Liver (tissue), 9 donors: ENCODE results near the gene CASQ1. TPM values are rescaled to one million over a fixed set of nuclear protein-coding genes. Genes with fewer than 3 reads are reported as not detected.

ENCODE experiments used
- DNase-seq: peaks from one replicate; pipeline ENCODE4 v3.0.0-alpha.2; 2017; ENCODE audit warnings: low spot score
- H3K27ac ChIP-seq, 2 donors: one replicate each; pipeline ENCODE4 v1.7.0; 2013; ENCODE audit warnings: inconsistent platforms in 2 of 2, low read length in 2 of 2, control low read depth in 1 of 2, low read depth in 1 of 2, mild to moderate bottlenecking in 1 of 2
- H3K27me3 ChIP-seq, 4 donors: one replicate each; pipeline versions ENCODE4 v1.6.1 to v1.7.0; 2013; ENCODE audit warnings: low read length in 3 of 4, inconsistent platforms in 1 of 4, mild to moderate bottlenecking in 1 of 4, moderate library complexity in 1 of 4; ENCODE audit not compliant: control insufficient read depth in 4 of 4, insufficient read depth in 4 of 4
- H3K36me3 ChIP-seq, 4 donors: one replicate each; pipeline versions ENCODE4 v1.6.1 to v1.7.0; 2013; ENCODE audit warnings: low read length in 3 of 4, mild to moderate bottlenecking in 3 of 4, low read depth in 1 of 4, moderate library complexity in 1 of 4; ENCODE audit not compliant: control insufficient read depth in 4 of 4, insufficient read depth in 3 of 4
- H3K4me1 ChIP-seq, 4 donors: one replicate each; pipeline versions ENCODE4 v1.6.1 to v1.7.0; 2013; ENCODE audit warnings: low read length in 3 of 4, mild to moderate bottlenecking in 3 of 4, moderate library complexity in 1 of 4; ENCODE audit not compliant: control insufficient read depth in 4 of 4, insufficient read depth in 4 of 4
- H3K4me3 ChIP-seq, 3 donors: one replicate each; pipeline versions ENCODE4 v1.6.1 to v1.7.0; 2013; ENCODE audit warnings: low read length in 3 of 3, control low read depth in 1 of 3, low read depth in 1 of 3, mild to moderate bottlenecking in 1 of 3
- H3K9ac ChIP-seq, 2 donors: one replicate each; pipeline ENCODE4 v1.7.0; 2013; ENCODE audit warnings: low read length in 2 of 2, mild to moderate bottlenecking in 2 of 2, moderate library complexity in 2 of 2, control low read depth in 1 of 2, low read depth in 1 of 2
- H3K9me3 ChIP-seq, 4 donors: one replicate each; pipeline versions ENCODE4 v1.6.1 to v1.7.0; 2013; ENCODE audit warnings: low read length in 3 of 4; ENCODE audit not compliant: control insufficient read depth in 4 of 4
- EGR1 ChIP-seq, 2 donors: IDR thresholded peaks; 2 replicates each; pipeline ENCODE4 v1.6.1; 2016 to 2018; ENCODE audit warnings: antibody characterized with exemption in 2 of 2, low read depth in 2 of 2
- FOXA1 ChIP-seq: IDR thresholded peaks from 2 replicates; pipeline ENCODE4 v1.6.1; 2016; ENCODE audit warnings: antibody characterized with exemption
- FOXA2 ChIP-seq: IDR thresholded peaks from 2 replicates; pipeline ENCODE4 v1.6.1; 2016; ENCODE audit warnings: antibody characterized with exemption
- GABPA ChIP-seq, 2 donors: IDR thresholded peaks in 1 of 2; conservative IDR thresholded peaks in 1 of 2; 2 replicates each; pipeline ENCODE4 v1.6.1; 2016; ENCODE audit warnings: antibody characterized with exemption in 2 of 2, mild to moderate bottlenecking in 1 of 2, moderate library complexity in 1 of 2
- HNF4A ChIP-seq, 2 donors: conservative IDR thresholded peaks; 2 replicates each; pipeline ENCODE4 v1.6.1; 2016; ENCODE audit warnings: antibody characterized with exemption in 2 of 2, mild to moderate bottlenecking in 2 of 2
- HNF4G ChIP-seq: IDR thresholded peaks from 2 replicates; pipeline ENCODE4 v1.6.1; 2016; ENCODE audit warnings: antibody characterized with exemption
- JUND ChIP-seq, 2 donors: IDR thresholded peaks; 2 replicates each; pipeline ENCODE4 v1.6.1; 2016; ENCODE audit warnings: antibody characterized with exemption in 2 of 2
- RAD21 ChIP-seq, 2 donors: IDR thresholded peaks; 2 replicates each; pipeline ENCODE4 v1.6.1; 2016; ENCODE audit warnings: antibody characterized with exemption in 2 of 2, mild to moderate bottlenecking in 2 of 2
- RXRA ChIP-seq, 2 donors: IDR thresholded peaks; 2 replicates each; pipeline ENCODE4 v1.6.1; 2017 to 2018; ENCODE audit warnings: antibody characterized with exemption in 2 of 2, mild to moderate bottlenecking in 1 of 2
- SP1 ChIP-seq: IDR thresholded peaks from 2 replicates; pipeline ENCODE4 v1.6.1; 2018; ENCODE audit warnings: antibody characterized with exemption, mild to moderate bottlenecking
- TAF1 ChIP-seq: conservative IDR thresholded peaks from 2 replicates; pipeline ENCODE4 v1.6.1; 2016; ENCODE audit warnings: antibody characterized with exemption, mild to moderate bottlenecking
- YY1 ChIP-seq: IDR thresholded peaks from 2 replicates; pipeline ENCODE4 v1.6.1; 2016; ENCODE audit warnings: antibody characterized with exemption, mild to moderate bottlenecking
- WGBS: extraction: QIAGEN DNeasy Blood & Tissue Kit; methylation state at CpG from one replicate; pipeline ENCODE4 v1.1.7; 2013; 5-methylcytosine and 5-hydroxymethylcytosine counted together
- polyA plus RNA-seq, 2 donors: library from polyadenylated mRNA; stranded (reverse) in 1 of 2; unstranded in 1 of 2; fragments of 200-250 nt in 1 of 2; fragments of >200 nt in 1 of 2; fragmentation: Nextera tagmentation in 1 of 2; extraction: Ambion mirVana in 1 of 2; gene quantifications; one replicate each; pipeline versions ENCODE4 v1.2.1 to v1.2.3, GENCODE V29; 2013 to 2015
- total RNA-seq, 2 donors: library from RNA; depleted of rRNA; stranded (reverse); fragments of >200 nt; gene quantifications; one replicate each; pipeline ENCODE4 v1.2.3, GENCODE V29; 2014
- TF ChIP-seq, protein P1 (sequence below): IDR thresholded peaks from 2 replicates; pipeline ENCODE4 v1.6.1; 2016; ENCODE audit warnings: antibody characterized with exemption, mild to moderate bottlenecking
- TF ChIP-seq, protein P2 (sequence below): IDR thresholded peaks from 2 replicates; pipeline ENCODE4 v1.6.1; 2016; ENCODE audit warnings: antibody characterized with exemption
- TF ChIP-seq, protein P3 (sequence below): IDR thresholded peaks from 2 replicates; pipeline ENCODE4 v1.6.1; 2016; ENCODE audit warnings: antibody characterized with exemption
- TF ChIP-seq, protein P4 (sequence below): IDR thresholded peaks from 2 replicates; pipeline ENCODE4 v1.6.1; 2016; ENCODE audit warnings: antibody characterized with exemption
- donor health status: healthy.
- donor health status: healthy.
- donor health status: healthy.
- donor health status: healthy.
- donor health status: healthy.

The CASQ1 gene
- total and polyA plus RNA-seq, 4 donors, result not detected

DNA sequence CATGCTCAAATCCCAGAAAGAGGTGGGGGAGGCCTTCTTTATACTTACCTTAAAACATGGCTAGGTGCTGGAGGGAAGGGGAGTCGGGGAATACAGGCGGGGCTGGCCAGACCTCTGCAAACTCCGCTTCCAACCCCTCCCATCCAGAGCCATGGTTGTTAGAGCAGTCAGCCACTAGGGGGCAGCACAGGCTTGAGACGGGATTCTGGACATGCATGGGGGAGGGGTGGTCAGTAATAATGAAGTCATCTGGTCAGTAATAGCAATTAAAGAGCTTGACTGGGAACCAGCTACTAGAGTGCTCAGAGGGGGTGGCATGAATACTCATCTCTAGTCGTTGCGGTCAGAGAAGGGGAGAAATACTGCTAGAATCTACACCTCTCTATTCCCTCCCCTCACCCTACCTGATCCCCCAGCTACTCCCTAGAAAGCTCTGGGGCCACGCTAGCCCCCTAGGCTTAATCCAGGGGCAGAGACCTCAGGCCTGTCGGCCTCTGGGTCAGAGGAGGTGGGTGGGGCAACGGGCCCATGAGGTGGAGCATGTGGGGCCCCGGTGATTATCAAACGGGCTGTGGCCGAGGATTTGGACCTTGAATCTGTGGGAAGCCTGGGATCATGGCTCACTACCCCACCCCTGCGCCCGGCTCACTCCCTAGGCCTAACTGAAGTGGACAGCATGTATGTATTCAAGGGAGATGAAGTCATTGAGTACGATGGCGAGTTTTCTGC is 2.9 kb downstream of the CASQ1 start (continued):
- TF ChIP-seq, protein P1, sequence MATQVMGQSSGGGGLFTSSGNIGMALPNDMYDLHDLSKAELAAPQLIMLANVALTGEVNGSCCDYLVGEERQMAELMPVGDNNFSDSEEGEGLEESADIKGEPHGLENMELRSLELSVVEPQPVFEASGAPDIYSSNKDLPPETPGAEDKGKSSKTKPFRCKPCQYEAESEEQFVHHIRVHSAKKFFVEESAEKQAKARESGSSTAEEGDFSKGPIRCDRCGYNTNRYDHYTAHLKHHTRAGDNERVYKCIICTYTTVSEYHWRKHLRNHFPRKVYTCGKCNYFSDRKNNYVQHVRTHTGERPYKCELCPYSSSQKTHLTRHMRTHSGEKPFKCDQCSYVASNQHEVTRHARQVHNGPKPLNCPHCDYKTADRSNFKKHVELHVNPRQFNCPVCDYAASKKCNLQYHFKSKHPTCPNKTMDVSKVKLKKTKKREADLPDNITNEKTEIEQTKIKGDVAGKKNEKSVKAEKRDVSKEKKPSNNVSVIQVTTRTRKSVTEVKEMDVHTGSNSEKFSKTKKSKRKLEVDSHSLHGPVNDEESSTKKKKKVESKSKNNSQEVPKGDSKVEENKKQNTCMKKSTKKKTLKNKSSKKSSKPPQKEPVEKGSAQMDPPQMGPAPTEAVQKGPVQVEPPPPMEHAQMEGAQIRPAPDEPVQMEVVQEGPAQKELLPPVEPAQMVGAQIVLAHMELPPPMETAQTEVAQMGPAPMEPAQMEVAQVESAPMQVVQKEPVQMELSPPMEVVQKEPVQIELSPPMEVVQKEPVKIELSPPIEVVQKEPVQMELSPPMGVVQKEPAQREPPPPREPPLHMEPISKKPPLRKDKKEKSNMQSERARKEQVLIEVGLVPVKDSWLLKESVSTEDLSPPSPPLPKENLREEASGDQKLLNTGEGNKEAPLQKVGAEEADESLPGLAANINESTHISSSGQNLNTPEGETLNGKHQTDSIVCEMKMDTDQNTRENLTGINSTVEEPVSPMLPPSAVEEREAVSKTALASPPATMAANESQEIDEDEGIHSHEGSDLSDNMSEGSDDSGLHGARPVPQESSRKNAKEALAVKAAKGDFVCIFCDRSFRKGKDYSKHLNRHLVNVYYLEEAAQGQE, result no peak
- TF ChIP-seq, protein P2, sequence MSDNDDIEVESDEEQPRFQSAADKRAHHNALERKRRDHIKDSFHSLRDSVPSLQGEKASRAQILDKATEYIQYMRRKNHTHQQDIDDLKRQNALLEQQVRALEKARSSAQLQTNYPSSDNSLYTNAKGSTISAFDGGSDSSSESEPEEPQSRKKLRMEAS, result no peak
- TF ChIP-seq EGR1 (IDR thresholded peaks at IDR 0.05; ENCODE audit: low read depth in 2 of 2) (no peak), FOXA2 (no peak)

DNA sequence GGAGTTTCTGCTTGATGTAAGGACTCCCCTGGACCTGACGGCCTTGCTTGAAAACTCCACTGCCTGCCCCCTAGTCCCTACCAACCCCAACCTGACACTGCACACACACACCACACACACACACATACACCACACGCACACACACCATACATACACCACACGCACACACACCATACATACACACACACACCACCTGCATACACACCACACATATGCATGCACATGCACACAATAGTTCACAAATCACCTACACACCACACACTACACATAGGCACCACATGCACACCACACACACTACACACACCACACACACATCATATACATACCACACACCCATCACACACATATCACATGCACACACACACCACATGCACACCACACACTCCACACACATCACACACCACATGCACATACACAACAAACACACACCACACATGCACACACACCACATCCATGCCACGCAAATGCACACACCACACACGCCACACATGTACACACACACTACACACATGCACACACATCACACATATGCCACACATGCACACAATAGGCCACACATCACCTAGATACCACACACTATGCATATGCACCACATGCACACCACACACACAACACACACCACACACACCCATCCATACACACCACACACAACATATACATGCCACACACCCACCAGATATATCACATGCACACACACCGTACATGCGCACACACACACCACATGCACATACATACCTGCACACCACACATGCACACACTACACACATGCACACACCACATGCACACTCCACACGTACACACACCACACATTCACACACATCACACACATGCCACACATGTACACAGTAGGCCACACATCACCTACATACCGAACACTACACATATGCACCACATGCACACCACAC is 3.7 kb downstream of the CASQ1 start:
- Histone ChIP-seq H3K4me3 (no peak overlapping the region), H3K9ac (no peak overlapping the region)
- TF ChIP-seq GABPA (IDR thresholded peaks at IDR 0.05 in 1 of 2, conservative IDR thresholded peaks at IDR 0.05 in 1 of 2), result no peak
- TF ChIP-seq SP1, result no peak
- TF ChIP-seq, protein P1, result no peak
- no peak for TF ChIP-seq HNF4G
- TF ChIP-seq, protein P3, sequence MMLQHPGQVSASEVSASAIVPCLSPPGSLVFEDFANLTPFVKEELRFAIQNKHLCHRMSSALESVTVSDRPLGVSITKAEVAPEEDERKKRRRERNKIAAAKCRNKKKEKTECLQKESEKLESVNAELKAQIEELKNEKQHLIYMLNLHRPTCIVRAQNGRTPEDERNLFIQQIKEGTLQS, result no peak
- TF ChIP-seq RXRA (IDR thresholded peaks at IDR 0.05), result no peak
- no peak for TF ChIP-seq HNF4A (conservative IDR thresholded peaks at IDR 0.05)
- TF ChIP-seq, protein P2, result no peak
- TF ChIP-seq TAF1, result no peak
- TF ChIP-seq FOXA1, result no peak
- no peak for TF ChIP-seq FOXA2
- TF ChIP-seq JUND (IDR thresholded peaks at IDR 0.05), result no peak
- TF ChIP-seq RAD21 (IDR thresholded peaks at IDR 0.05), result no peak
- no peak for TF ChIP-seq YY1
- TF ChIP-seq, protein P4, sequence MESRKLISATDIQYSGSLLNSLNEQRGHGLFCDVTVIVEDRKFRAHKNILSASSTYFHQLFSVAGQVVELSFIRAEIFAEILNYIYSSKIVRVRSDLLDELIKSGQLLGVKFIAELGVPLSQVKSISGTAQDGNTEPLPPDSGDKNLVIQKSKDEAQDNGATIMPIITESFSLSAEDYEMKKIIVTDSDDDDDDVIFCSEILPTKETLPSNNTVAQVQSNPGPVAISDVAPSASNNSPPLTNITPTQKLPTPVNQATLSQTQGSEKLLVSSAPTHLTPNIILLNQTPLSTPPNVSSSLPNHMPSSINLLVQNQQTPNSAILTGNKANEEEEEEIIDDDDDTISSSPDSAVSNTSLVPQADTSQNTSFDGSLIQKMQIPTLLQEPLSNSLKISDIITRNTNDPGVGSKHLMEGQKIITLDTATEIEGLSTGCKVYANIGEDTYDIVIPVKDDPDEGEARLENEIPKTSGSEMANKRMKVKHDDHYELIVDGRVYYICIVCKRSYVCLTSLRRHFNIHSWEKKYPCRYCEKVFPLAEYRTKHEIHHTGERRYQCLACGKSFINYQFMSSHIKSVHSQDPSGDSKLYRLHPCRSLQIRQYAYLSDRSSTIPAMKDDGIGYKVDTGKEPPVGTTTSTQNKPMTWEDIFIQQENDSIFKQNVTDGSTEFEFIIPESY, result no peak

More for the DNA sequence above, 3.7 kb downstream of the CASQ1 start:
- H3K9me3 ChIP-seq, result no peaks in the 10 kb centered on the region
- no peak overlapping the region for H3K27ac ChIP-seq
- H3K36me3 ChIP-seq, result no peaks in the 10 kb centered on the region
- no peak for DNase-seq
- no peaks in the 10 kb centered on the region for H3K27me3 ChIP-seq
- peaks cover 2 to 7% (median 5%) of the 10 kb centered on the region in 4 donors for H3K4me1 ChIP-seq
- 87% methylated on average over 9 of the region's 9 CpGs for WGBS
